ENCODE measurements around the gene CRHR1.

DNA sequence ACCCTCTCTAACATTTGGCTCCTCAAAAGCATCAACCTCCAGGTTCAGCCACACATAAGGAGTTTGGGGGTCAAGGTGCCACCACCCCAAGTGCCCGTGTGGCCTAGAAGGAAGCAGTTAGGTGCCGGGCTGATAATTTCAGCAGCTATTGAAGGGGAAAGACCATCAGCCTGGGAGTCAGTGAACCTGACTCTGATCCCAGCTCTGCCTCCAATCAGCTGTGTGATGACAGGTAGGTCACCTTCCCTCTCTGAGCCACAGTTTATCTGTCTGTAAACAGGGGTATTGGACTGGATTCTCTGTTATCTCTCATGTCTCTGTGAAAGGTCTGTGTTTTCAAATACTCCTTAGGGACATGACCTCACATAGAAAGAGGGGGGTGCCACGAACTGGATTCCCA lies 3.9 kb downstream of the CRHR1 start:
- TF ChIP-seq CTCF (IDR thresholded peaks at IDR 0.05) (no peak), REST (IDR thresholded peaks at IDR 0.05; ENCODE audit: insufficient read depth in 1 of 2, low read depth in 2 of 2, low read length in 1 of 2) (no peak), POLR2AphosphoS5 (IDR thresholded peaks at IDR 0.05; ENCODE audit: low read depth, low read length) (no peak), SIN3A (IDR thresholded peaks at IDR 0.05; ENCODE audit: borderline replicate concordance, insufficient read depth, low read depth, low read length) (no peak), TCF7L2 (IDR thresholded peaks at IDR 0.05; ENCODE audit: low read depth, low read length) (no peak)

Measured in Panc1 (cell line).